ENCODE measurements around the gene CAMKK1. TPM values are rescaled to one million over a fixed set of nuclear protein-coding genes. Genes with fewer than 3 reads are reported as not detected.

Gene CAMKK1
- total and polyA plus RNA-seq, 2 experiments from 2014 or later = 4.3 to 7.1 TPM

DNA sequence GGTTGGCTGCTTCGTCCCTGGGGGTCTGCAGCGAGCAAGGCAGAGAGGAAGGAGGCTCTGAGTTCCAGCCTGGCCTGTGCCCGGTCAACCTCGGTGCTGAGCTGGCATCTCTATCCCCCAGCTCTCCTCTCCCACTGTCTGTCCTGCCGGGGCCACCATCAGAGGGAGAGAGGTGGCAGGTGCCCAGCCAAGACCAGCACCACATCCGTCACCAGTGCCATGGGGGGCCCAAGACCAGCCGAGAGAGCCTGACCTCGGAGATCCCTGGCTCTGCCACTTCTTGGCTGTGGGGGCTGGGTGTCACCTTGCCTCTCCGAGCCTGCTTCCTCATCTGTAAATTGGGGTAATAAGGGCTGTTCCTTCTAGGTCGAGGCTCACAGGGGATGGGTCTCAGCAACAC is 24.0 kb upstream of the CAMKK1 start:
- ATAC-seq (no peak), DNase-seq (ENCODE audit: low spot score) (no peak)
- Histone ChIP-seq H3K36me3 (ENCODE audit: insufficient read depth) (no peaks in the 10 kb centered on the region), H4K20me1 (replicated peaks; ENCODE audit: insufficient read depth) (no peaks in the 10 kb centered on the region), H3K4me2 (no peak overlapping the region), H3K4me3 (no peak overlapping the region), H2AFZ (no peak overlapping the region), H3K9me2 (ENCODE audit: insufficient read depth) (no peaks in the 10 kb centered on the region), H3K27ac (ENCODE audit: low read depth) (no peak overlapping the region), H3K4me1 (ENCODE audit: insufficient read depth) (no peaks in the 10 kb centered on the region; the same call in 1 of the 2 replicates), H3K79me2 (replicated peaks; ENCODE audit: insufficient read depth) (no peaks in the 10 kb centered on the region), H3F3A (replicated peaks; ENCODE audit: low read depth) (no peaks in the 10 kb centered on the region), H3K27me3 (ENCODE audit: insufficient read depth) (no peaks in the 10 kb centered on the region)
- Mint-ChIP-seq H3K27ac (no peak overlapping the region), H3K4me1 (peaks cover 5% of the 10 kb centered on the region; the same call in 1 of the 3 replicates), H3K36me3 (ENCODE audit: low read depth) (no peaks in the 10 kb centered on the region), H3K27me3 (ENCODE audit: insufficient read depth, low read depth, poor library complexity) (peaks cover 2% of the 10 kb centered on the region), H3K9me3 (no peaks in the 10 kb centered on the region), H3K4me3 (no peak overlapping the region)
- TF ChIP-seq EZH2phosphoT487 (IDR thresholded peaks at IDR 0.05; ENCODE audit: unreplicated experiment) = no peak
- no peak for TF ChIP-seq NANOG (IDR thresholded peaks at IDR 0.05; ENCODE audit: borderline replicate concordance)
- TF ChIP-seq CREB1 (CRISPR knock-in tag; IDR thresholded peaks at IDR 0.05; ENCODE audit: low read depth) = no peak
- TF ChIP-seq, protein P1, sequence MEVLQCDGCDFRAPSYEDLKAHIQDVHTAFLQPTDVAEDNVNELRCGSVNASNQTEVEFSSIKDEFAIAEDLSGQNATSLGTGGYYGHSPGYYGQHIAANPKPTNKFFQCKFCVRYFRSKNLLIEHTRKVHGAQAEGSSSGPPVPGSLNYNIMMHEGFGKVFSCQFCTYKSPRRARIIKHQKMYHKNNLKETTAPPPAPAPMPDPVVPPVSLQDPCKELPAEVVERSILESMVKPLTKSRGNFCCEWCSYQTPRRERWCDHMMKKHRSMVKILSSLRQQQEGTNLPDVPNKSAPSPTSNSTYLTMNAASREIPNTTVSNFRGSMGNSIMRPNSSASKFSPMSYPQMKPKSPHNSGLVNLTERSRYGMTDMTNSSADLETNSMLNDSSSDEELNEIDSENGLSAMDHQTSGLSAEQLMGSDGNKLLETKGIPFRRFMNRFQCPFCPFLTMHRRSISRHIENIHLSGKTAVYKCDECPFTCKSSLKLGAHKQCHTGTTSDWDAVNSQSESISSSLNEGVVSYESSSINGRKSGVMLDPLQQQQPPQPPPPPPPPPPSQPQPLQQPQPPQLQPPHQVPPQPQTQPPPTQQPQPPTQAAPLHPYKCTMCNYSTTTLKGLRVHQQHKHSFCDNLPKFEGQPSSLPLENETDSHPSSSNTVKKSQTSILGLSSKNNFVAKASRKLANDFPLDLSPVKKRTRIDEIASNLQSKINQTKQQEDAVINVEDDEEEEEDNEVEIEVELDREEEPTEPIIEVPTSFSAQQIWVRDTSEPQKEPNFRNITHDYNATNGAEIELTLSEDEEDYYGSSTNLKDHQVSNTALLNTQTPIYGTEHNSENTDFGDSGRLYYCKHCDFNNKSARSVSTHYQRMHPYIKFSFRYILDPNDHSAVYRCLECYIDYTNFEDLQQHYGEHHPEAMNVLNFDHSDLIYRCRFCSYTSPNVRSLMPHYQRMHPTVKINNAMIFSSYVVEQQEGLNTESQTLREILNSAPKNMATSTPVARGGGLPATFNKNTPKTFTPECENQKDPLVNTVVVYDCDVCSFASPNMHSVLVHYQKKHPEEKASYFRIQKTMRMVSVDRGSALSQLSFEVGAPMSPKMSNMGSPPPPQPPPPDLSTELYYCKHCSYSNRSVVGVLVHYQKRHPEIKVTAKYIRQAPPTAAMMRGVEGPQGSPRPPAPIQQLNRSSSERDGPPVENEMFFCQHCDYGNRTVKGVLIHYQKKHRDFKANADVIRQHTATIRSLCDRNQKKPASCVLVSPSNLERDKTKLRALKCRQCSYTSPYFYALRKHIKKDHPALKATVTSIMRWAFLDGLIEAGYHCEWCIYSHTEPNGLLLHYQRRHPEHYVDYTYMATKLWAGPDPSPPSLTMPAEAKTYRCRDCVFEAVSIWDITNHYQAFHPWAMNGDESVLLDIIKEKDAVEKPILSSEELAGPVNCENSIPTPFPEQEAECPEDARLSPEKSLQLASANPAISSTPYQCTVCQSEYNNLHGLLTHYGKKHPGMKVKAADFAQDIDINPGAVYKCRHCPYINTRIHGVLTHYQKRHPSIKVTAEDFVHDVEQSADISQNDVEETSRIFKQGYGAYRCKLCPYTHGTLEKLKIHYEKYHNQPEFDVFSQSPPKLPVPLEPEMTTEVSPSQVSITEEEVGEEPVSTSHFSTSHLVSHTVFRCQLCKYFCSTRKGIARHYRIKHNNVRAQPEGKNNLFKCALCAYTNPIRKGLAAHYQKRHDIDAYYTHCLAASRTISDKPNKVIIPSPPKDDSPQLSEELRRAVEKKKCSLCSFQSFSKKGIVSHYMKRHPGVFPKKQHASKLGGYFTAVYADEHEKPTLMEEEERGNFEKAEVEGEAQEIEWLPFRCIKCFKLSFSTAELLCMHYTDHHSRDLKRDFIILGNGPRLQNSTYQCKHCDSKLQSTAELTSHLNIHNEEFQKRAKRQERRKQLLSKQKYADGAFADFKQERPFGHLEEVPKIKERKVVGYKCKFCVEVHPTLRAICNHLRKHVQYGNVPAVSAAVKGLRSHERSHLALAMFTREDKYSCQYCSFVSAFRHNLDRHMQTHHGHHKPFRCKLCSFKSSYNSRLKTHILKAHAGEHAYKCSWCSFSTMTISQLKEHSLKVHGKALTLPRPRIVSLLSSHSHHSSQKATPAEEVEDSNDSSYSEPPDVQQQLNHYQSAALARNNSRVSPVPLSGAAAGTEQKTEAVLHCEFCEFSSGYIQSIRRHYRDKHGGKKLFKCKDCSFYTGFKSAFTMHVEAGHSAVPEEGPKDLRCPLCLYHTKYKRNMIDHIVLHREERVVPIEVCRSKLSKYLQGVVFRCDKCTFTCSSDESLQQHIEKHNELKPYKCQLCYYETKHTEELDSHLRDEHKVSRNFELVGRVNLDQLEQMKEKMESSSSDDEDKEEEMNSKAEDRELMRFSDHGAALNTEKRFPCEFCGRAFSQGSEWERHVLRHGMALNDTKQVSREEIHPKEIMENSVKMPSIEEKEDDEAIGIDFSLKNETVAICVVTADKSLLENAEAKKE (CRISPR knock-in tag; IDR thresholded peaks at IDR 0.05) = no peak
- TF ChIP-seq, protein P2, sequence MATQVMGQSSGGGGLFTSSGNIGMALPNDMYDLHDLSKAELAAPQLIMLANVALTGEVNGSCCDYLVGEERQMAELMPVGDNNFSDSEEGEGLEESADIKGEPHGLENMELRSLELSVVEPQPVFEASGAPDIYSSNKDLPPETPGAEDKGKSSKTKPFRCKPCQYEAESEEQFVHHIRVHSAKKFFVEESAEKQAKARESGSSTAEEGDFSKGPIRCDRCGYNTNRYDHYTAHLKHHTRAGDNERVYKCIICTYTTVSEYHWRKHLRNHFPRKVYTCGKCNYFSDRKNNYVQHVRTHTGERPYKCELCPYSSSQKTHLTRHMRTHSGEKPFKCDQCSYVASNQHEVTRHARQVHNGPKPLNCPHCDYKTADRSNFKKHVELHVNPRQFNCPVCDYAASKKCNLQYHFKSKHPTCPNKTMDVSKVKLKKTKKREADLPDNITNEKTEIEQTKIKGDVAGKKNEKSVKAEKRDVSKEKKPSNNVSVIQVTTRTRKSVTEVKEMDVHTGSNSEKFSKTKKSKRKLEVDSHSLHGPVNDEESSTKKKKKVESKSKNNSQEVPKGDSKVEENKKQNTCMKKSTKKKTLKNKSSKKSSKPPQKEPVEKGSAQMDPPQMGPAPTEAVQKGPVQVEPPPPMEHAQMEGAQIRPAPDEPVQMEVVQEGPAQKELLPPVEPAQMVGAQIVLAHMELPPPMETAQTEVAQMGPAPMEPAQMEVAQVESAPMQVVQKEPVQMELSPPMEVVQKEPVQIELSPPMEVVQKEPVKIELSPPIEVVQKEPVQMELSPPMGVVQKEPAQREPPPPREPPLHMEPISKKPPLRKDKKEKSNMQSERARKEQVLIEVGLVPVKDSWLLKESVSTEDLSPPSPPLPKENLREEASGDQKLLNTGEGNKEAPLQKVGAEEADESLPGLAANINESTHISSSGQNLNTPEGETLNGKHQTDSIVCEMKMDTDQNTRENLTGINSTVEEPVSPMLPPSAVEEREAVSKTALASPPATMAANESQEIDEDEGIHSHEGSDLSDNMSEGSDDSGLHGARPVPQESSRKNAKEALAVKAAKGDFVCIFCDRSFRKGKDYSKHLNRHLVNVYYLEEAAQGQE (IDR thresholded peaks at IDR 0.05; ENCODE audit: unreplicated experiment) = no peak
- no peak for TF ChIP-seq POLR2AphosphoS5 (IDR thresholded peaks at IDR 0.05; ENCODE audit: low read depth)
- TF ChIP-seq JUNB (IDR thresholded peaks at IDR 0.05; ENCODE audit: unreplicated experiment) = no peak
- TF ChIP-seq, protein P3, sequence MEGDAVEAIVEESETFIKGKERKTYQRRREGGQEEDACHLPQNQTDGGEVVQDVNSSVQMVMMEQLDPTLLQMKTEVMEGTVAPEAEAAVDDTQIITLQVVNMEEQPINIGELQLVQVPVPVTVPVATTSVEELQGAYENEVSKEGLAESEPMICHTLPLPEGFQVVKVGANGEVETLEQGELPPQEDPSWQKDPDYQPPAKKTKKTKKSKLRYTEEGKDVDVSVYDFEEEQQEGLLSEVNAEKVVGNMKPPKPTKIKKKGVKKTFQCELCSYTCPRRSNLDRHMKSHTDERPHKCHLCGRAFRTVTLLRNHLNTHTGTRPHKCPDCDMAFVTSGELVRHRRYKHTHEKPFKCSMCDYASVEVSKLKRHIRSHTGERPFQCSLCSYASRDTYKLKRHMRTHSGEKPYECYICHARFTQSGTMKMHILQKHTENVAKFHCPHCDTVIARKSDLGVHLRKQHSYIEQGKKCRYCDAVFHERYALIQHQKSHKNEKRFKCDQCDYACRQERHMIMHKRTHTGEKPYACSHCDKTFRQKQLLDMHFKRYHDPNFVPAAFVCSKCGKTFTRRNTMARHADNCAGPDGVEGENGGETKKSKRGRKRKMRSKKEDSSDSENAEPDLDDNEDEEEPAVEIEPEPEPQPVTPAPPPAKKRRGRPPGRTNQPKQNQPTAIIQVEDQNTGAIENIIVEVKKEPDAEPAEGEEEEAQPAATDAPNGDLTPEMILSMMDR (conservative IDR thresholded peaks at IDR 0.05; ENCODE audit: low read depth in 2 of 2) = no peak
- no peak for TF ChIP-seq ZNF114 (CRISPR knock-in tag; IDR thresholded peaks at IDR 0.05)
- TF ChIP-seq ZNF331 (CRISPR knock-in tag; IDR thresholded peaks at IDR 0.05; ENCODE audit: low read depth) = no peak
- TF ChIP-seq, protein P4, sequence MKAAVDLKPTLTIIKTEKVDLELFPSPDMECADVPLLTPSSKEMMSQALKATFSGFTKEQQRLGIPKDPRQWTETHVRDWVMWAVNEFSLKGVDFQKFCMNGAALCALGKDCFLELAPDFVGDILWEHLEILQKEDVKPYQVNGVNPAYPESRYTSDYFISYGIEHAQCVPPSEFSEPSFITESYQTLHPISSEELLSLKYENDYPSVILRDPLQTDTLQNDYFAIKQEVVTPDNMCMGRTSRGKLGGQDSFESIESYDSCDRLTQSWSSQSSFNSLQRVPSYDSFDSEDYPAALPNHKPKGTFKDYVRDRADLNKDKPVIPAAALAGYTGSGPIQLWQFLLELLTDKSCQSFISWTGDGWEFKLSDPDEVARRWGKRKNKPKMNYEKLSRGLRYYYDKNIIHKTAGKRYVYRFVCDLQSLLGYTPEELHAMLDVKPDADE (IDR thresholded peaks at IDR 0.05) = no peak
- no peak for TF ChIP-seq EZH2 (IDR thresholded peaks at IDR 0.05; ENCODE audit: low read depth, unreplicated experiment)
- TF ChIP-seq STAT1 (IDR thresholded peaks at IDR 0.05; ENCODE audit: unreplicated experiment) = no peak

Data from GM23338 (cell line).